Mucosa of descending colon (tissue), 3 donors: ENCODE data around the gene OTOS. TPM values are rescaled to one million over a fixed set of nuclear protein-coding genes. Genes with fewer than 3 reads are reported as not detected.

Experiments
- ATAC-seq: fragments of 200-7000 bp; cut with Tn5 transposase; one replicate; pipeline ENCODE4 v1.9.1; 2020; ENCODE audit warnings: mild to moderate bottlenecking, moderate library complexity
- DNase-seq, 3 donors: peaks; one replicate each; pipeline ENCODE4 v3.0.0-alpha.2; 2020
- H3K36me3 ChIP-seq: fragments of 200-600 bp; one replicate; pipeline ENCODE4 v1.8.0; 2021; ENCODE audit warnings: low read depth, mild to moderate bottlenecking
- H3K4me1 ChIP-seq: fragments of 200-600 bp; one replicate; pipeline ENCODE4 v1.8.0; 2021; ENCODE audit warnings: low read depth, mild to moderate bottlenecking
- H3K4me3 ChIP-seq: fragments of 200-600 bp; one replicate; pipeline ENCODE4 v1.8.0; 2021; ENCODE audit warnings: mild to moderate bottlenecking
- H3K9me3 ChIP-seq: fragments of 200-600 bp; one replicate; pipeline ENCODE4 v1.8.0; 2021; ENCODE audit warnings: mild to moderate bottlenecking
- CTCF ChIP-seq: fragments of 200-600 bp; IDR thresholded peaks from one replicate; pipeline ENCODE4 v1.8.0; 2022; ENCODE audit warnings: antibody characterized with exemption, mild to moderate bottlenecking
- intact Hi-C, 2 donors: fragments of 100-400 bp; cut with DNase I in 1 of 2; cut with micrococcal nuclease in 1 of 2; formaldehyde crosslinking; loops; one replicate each; pipeline versions ENCODE4 v1.11.0 to v1.11.1; 2022; cut with DNase I, micrococcal nuclease
- total RNA-seq, 3 donors: library from RNA; stranded (reverse); fragmentation: NEBNext Ultra II Directional in 2 of 3; extraction: Animal tissue kit (Norgen Biotek cat#: 25700) in 2 of 3; gene quantifications; one replicate each; pipeline versions ENCODE4 v1.2.1 to v1.2.4, GENCODE V29; 2021 to 2023
- donor health status: DM: no; HTN: no; CAD: no; lungs with moderate emphysema.
- donor health status: DM: no; HTN: no; CAD: no.
- donor health status: DM: no; HTN: yes; CAD: no.

Gene OTOS
- total RNA-seq, 3 donors from 2014 or later: not detected

GRCh38 chr2:240121675-240122074, 18.8 kb downstream of the OTOS start:
- no peaks in the 10 kb centered on the region for H3K4me1 ChIP-seq
- DNase-seq: no peak
- H3K36me3 ChIP-seq: no peaks in the 10 kb centered on the region
- no peak overlapping the region for H3K4me3 ChIP-seq
- no peak for TF ChIP-seq CTCF
- H3K9me3 ChIP-seq: no peaks in the 10 kb centered on the region
- no peak for ATAC-seq
- intact Hi-C loops: no loop called here

GRCh38 chr2:240121190-240121589, 19.3 kb downstream of the OTOS start:
- H3K9me3 ChIP-seq: no peaks in the 10 kb centered on the region
- no peak for TF ChIP-seq CTCF
- intact Hi-C loops: no loop called here
- no peaks in the 10 kb centered on the region for H3K4me1 ChIP-seq
- DNase-seq (no peak), ATAC-seq (no peak)
- no peak overlapping the region for H3K4me3 ChIP-seq
- no peaks in the 10 kb centered on the region for H3K36me3 ChIP-seq

GRCh38 chr2:240114233-240114632, 26.2 kb downstream of the OTOS start:
- H3K36me3 ChIP-seq: no peaks in the 10 kb centered on the region

GRCh38 chr2:240112914-240113690, 27.4 kb downstream of the OTOS start:
- intact Hi-C loops: no loop called here
- H3K36me3 ChIP-seq: no peaks in the 10 kb centered on the region
- H3K9me3 ChIP-seq: no peaks in the 10 kb centered on the region
- DNase-seq (no peak), ATAC-seq (no peak)
- H3K4me1 ChIP-seq: no peaks in the 10 kb centered on the region
- TF ChIP-seq CTCF: no peak
- no peak overlapping the region for H3K4me3 ChIP-seq

More at GRCh38 chr2:240114233-240114632, 26.2 kb downstream of the OTOS start:
- no peak for TF ChIP-seq CTCF
- Histone ChIP-seq H3K4me3 (no peak overlapping the region), H3K9me3 (no peaks in the 10 kb centered on the region), H3K4me1 (no peaks in the 10 kb centered on the region)
- intact Hi-C loops: no loop called here
- DNase-seq (no peak), ATAC-seq (no peak)

GRCh38 chr2:240111253-240111652, 29.2 kb downstream of the OTOS start:
- H3K4me1 ChIP-seq: no peaks in the 10 kb centered on the region
- H3K36me3 ChIP-seq: no peaks in the 10 kb centered on the region
- no peak for TF ChIP-seq CTCF
- H3K4me3 ChIP-seq: no peak overlapping the region
- intact Hi-C loops: no loop called here
- ATAC-seq (no peak), DNase-seq (no peak)
- H3K9me3 ChIP-seq: no peaks in the 10 kb centered on the region
